ENCODE results near the gene LAMB4. TPM values are rescaled to one million over a fixed set of nuclear protein-coding genes. Genes with fewer than 3 reads are reported as not detected.

The LAMB4 gene
- total RNA-seq, 5 donors from 2014 or later (not counting 1 experiment from before 2014, with no cell fraction given), result 0.18 TPM; not detected in 4

DNA sequence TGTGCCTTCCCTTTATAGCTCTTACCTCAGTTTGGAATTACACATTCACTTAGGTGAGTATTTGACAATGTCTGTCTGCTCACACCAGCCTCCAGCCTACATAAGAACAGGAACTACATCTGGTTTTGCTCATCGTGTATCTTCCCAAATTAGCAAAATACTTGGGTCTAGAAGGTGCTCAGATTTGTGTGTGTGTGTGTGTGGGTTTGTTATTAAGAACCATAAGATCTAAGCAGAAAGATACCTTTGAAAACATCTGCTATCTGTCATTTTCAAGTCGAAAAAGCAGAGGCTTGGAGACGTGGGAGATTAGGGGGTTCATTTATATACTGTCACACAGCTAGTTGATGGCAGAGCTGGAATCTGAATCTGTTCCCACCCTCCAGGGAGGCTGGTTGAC lies 14.8 kb upstream of the LAMB4 start:
- no peaks in the 10 kb centered on the region for H3K9me3 ChIP-seq
- DNase-seq, result no peak
- no CpG with 5 or more reads among the region's 3 CpGs for WGBS (ENCODE audit: insufficient coverage)
- H3K36me3 ChIP-seq (ENCODE audit: control insufficient read depth in 2 of 2, extremely low read depth in 1 of 2, insufficient read depth in 1 of 2, low read length in 1 of 2), result no peaks in the 10 kb centered on the region
- no peaks in the 10 kb centered on the region for H3K4me1 Mint-ChIP-seq
- ChIA-PET POLR2A (no interaction called here), CTCF (interaction anchor here (0.5 to 1.7 kb wide), 7 partner anchors 8 to 403 kb away, joined by 3 to 11 read pairs (median 5); no protein-coding TSS in a partner anchor)
- H3K4me3 ChIP-seq (ENCODE audit: control insufficient read depth in 1 of 2, extremely low read depth in 1 of 2, low read length in 1 of 2), result no peak overlapping the region
- no peak overlapping the region for H3K4me3 Mint-ChIP-seq
- no peak overlapping the region for H3K27ac ChIP-seq (ENCODE audit: low read length)
- H3K27ac Mint-ChIP-seq, result no peak overlapping the region
- H3K27me3 Mint-ChIP-seq, result peaks cover 4 to 13% of the 10 kb centered on the region in 2 donors
- H3K9me3 Mint-ChIP-seq, result no peaks in the 10 kb centered on the region
- H3K36me3 Mint-ChIP-seq, result no peaks in the 10 kb centered on the region
- H3K4me1 ChIP-seq (ENCODE audit: control insufficient read depth in 1 of 2, extremely low read depth in 1 of 2, insufficient read depth in 2 of 2, low read length in 2 of 2), result peaks cover 0 to 5% of the 10 kb centered on the region in 2 experiments
- peaks cover 0 to 15% of the 10 kb centered on the region in 2 experiments for H3K27me3 ChIP-seq (replicated peaks in 1 of 2; ENCODE audit: control insufficient read depth in 2 of 2, extremely low read depth in 1 of 2, insufficient read depth in 2 of 2, low read length in 1 of 2)
- ATAC-seq (replicated peaks in 1 of 4), result no peak

DNA sequence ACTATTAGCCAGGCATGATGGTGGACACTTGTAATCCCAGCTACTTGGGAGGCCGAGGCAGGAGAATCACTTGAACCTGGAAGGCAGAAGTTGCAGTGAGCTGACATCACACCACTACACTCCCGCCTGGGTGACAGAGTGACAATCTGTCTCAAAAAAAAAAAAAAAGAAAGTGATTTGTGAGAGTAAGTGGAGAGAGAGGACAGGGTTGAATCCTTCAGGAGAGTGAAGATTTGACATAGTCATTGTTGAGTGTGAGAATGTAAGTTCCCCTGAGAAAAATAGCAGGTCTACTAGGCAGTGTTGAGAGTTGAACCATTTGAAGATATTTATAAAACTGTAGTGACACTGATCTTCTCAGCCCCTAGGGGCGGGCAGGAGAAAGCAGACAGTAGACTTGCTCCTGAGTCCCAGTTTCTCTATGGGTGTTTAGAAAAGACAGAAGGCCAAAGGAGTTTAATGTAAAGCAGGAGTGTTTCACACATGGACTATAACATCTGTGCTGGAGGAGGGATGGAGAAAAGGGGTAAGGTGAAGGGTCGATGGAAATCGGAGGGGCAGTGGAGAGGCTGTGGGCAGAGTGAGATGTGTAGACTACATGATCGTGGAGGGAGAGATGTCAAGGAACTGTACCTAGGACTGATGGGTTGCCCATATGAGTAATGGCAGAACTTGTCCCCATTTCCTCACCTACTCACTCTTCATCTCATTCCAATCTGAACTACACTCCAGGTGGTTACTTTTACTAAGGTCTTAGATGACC lies 13.7 kb upstream of the LAMB4 start:
- no peaks in the 10 kb centered on the region for H3K36me3 Mint-ChIP-seq
- ATAC-seq (replicated peaks in 1 of 4) (no peak), DNase-seq (no peak)
- peaks cover 4 to 18% of the 10 kb centered on the region in 2 donors for H3K27me3 Mint-ChIP-seq
- Histone ChIP-seq H3K27ac (ENCODE audit: low read length) (no peak overlapping the region), H3K4me3 (ENCODE audit: control insufficient read depth in 1 of 2, extremely low read depth in 1 of 2, low read length in 1 of 2) (no peak overlapping the region), H3K9me3 (no peaks in the 10 kb centered on the region), H3K27me3 (replicated peaks in 1 of 2; ENCODE audit: control insufficient read depth in 2 of 2, extremely low read depth in 1 of 2, insufficient read depth in 2 of 2, low read length in 1 of 2) (peaks cover 0 to 15% of the 10 kb centered on the region in 2 experiments), H3K36me3 (ENCODE audit: control insufficient read depth in 2 of 2, extremely low read depth in 1 of 2, insufficient read depth in 1 of 2, low read length in 1 of 2) (no peaks in the 10 kb centered on the region), H3K4me1 (ENCODE audit: control insufficient read depth in 1 of 2, extremely low read depth in 1 of 2, insufficient read depth in 2 of 2, low read length in 2 of 2) (peaks cover 0 to 5% of the 10 kb centered on the region in 2 experiments)
- no peaks in the 10 kb centered on the region for H3K4me1 Mint-ChIP-seq
- POLR2A ChIA-PET, result no interaction called here
- no peak overlapping the region for H3K27ac Mint-ChIP-seq
- H3K4me3 Mint-ChIP-seq, result no peak overlapping the region
- 100% methylated on average over 1 of the region's 6 CpGs for WGBS (ENCODE audit: insufficient coverage)
- no peaks in the 10 kb centered on the region for H3K9me3 Mint-ChIP-seq
- CTCF ChIA-PET, result no interaction called here

DNA sequence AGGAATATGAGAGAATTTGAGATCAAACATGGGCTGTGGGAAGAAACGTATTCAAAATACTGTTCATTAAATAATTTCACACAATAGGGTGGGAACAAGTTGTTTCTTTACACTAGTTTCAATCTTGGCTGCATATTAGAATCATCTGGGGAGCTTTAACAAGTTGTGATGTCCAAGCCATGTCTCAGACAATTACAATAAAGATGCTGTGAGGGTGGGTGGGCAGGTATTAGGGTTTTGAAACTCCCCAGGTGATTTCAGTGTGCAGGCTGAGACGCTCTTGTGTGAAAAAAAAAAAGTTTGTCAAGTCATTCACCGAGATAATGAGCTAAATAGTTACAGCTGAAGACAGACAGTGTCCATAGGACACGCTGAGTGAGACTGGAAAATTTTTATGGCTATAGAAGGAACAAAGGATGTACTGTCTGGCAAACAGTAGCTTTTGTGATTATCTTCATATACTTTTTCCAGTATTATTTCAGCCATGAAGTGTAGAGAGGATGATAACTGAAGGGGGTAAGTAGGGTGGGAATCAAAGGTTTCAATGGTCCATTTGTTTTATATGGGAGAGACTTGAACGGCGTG lies 12.6 kb upstream of the LAMB4 start:
- Mint-ChIP-seq H3K36me3 (no peaks in the 10 kb centered on the region), H3K27ac (no peak overlapping the region), H3K9me3 (no peaks in the 10 kb centered on the region), H3K27me3 (peaks cover 4 to 18% of the 10 kb centered on the region in 2 donors), H3K4me1 (no peaks in the 10 kb centered on the region), H3K4me3 (no peak overlapping the region)
- Histone ChIP-seq H3K9me3 (no peaks in the 10 kb centered on the region), H3K27me3 (replicated peaks in 1 of 2; ENCODE audit: control insufficient read depth in 2 of 2, extremely low read depth in 1 of 2, insufficient read depth in 2 of 2, low read length in 1 of 2) (peaks cover 0 to 15% of the 10 kb centered on the region in 2 experiments), H3K27ac (ENCODE audit: low read length) (no peak overlapping the region), H3K36me3 (ENCODE audit: control insufficient read depth in 2 of 2, extremely low read depth in 1 of 2, insufficient read depth in 1 of 2, low read length in 1 of 2) (no peaks in the 10 kb centered on the region), H3K4me1 (ENCODE audit: control insufficient read depth in 1 of 2, extremely low read depth in 1 of 2, insufficient read depth in 2 of 2, low read length in 2 of 2) (peaks cover 0 to 5% of the 10 kb centered on the region in 2 experiments), H3K4me3 (ENCODE audit: control insufficient read depth in 1 of 2, extremely low read depth in 1 of 2, low read length in 1 of 2) (no peak overlapping the region)
- 73% methylated on average over 3 of the region's 6 CpGs for WGBS (ENCODE audit: insufficient coverage)
- DNase-seq (no peak), ATAC-seq (replicated peaks in 1 of 4) (no peak)
- ChIA-PET POLR2A (no interaction called here), CTCF (no interaction called here)

DNA sequence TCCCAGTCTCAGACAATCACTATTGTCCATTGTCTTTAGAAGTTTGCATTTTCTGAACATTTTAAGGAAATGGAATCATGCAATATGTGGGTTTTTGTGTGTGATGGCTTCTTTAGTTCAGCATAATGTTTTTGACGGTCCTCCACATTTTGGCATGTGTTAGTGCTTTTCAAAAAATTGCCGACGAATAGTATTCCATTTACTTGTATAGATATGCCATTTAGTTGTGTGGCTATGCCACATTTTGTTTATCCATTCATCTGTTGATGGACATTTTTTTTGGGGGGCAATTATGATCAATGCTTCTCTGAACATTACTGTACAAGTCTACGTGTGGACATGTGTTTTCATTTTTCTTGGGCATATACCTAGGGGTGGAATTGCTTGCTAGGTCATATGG lies 12.0 kb upstream of the LAMB4 start:
- H3K27me3 ChIP-seq (replicated peaks in 1 of 2; ENCODE audit: control insufficient read depth in 2 of 2, extremely low read depth in 1 of 2, insufficient read depth in 2 of 2, low read length in 1 of 2), result peaks cover 0 to 15% of the 10 kb centered on the region in 2 experiments
- CTCF ChIA-PET, result no interaction called here
- no peaks in the 10 kb centered on the region for H3K36me3 ChIP-seq (ENCODE audit: control insufficient read depth in 2 of 2, extremely low read depth in 1 of 2, insufficient read depth in 1 of 2, low read length in 1 of 2)
- no peak overlapping the region for H3K4me3 ChIP-seq (ENCODE audit: control insufficient read depth in 1 of 2, extremely low read depth in 1 of 2, low read length in 1 of 2)
- H3K27ac ChIP-seq (ENCODE audit: low read length), result no peak overlapping the region
- H3K4me1 ChIP-seq (ENCODE audit: control insufficient read depth in 1 of 2, extremely low read depth in 1 of 2, insufficient read depth in 2 of 2, low read length in 2 of 2), result peaks cover 0 to 5% of the 10 kb centered on the region in 2 experiments
- POLR2A ChIA-PET, result no interaction called here
- DNase-seq, result no peak
- no peak overlapping the region for H3K4me3 Mint-ChIP-seq
- H3K27ac Mint-ChIP-seq, result no peak overlapping the region
- H3K4me1 Mint-ChIP-seq, result no peaks in the 10 kb centered on the region
- no peaks in the 10 kb centered on the region for H3K36me3 Mint-ChIP-seq
- ATAC-seq (replicated peaks in 1 of 4), result no peak
- H3K9me3 ChIP-seq, result no peaks in the 10 kb centered on the region
- no CpG with 5 or more reads among the region's 4 CpGs for WGBS (ENCODE audit: insufficient coverage)
- peaks cover 4 to 18% of the 10 kb centered on the region in 2 donors for H3K27me3 Mint-ChIP-seq
- no peaks in the 10 kb centered on the region for H3K9me3 Mint-ChIP-seq

DNA sequence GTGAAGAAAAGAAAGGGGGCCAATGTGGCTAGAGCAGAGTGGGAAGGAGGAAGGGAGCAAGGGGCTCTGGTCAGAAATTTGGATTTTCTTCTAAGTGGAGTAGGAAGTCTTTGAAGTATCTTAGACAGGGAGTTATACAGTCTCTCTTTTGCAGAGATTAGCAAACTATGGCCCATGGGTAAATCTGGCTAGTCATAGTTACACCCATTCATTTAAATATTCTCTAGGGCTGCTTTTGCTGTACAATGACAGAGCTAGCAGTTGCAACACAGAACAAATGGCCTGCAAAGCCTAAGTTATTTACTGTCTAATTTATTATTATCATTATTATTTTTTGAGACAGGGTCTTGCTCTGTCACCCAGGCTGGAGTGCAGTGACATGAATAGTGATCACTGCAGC lies 10.5 kb upstream of the LAMB4 start:
- no peak overlapping the region for H3K27ac Mint-ChIP-seq
- Histone ChIP-seq H3K27me3 (replicated peaks in 1 of 2; ENCODE audit: control insufficient read depth in 2 of 2, extremely low read depth in 1 of 2, insufficient read depth in 2 of 2, low read length in 1 of 2) (peaks cover 0 to 3% of the 10 kb centered on the region in 2 experiments), H3K4me3 (ENCODE audit: control insufficient read depth in 1 of 2, extremely low read depth in 1 of 2, low read length in 1 of 2) (no peak overlapping the region), H3K4me1 (ENCODE audit: control insufficient read depth in 1 of 2, extremely low read depth in 1 of 2, insufficient read depth in 2 of 2, low read length in 2 of 2) (peaks cover 2 to 4% of the 10 kb centered on the region in 2 experiments), H3K36me3 (ENCODE audit: control insufficient read depth in 2 of 2, extremely low read depth in 1 of 2, insufficient read depth in 1 of 2, low read length in 1 of 2) (no peaks in the 10 kb centered on the region), H3K27ac (ENCODE audit: low read length) (no peak overlapping the region), H3K9me3 (no peaks in the 10 kb centered on the region)
- no peak overlapping the region for H3K4me3 Mint-ChIP-seq
- ATAC-seq (replicated peaks in 1 of 4) (no peak), DNase-seq (no peak)
- CTCF ChIA-PET, result no interaction called here
- H3K9me3 Mint-ChIP-seq, result no peaks in the 10 kb centered on the region
- H3K27me3 Mint-ChIP-seq, result peaks cover 4 to 14% of the 10 kb centered on the region in 2 donors
- POLR2A ChIA-PET, result no interaction called here
- peaks cover 7 to 8% (median 8%) of the 10 kb centered on the region in 3 donors for H3K4me1 Mint-ChIP-seq
- H3K36me3 Mint-ChIP-seq, result no peaks in the 10 kb centered on the region

DNA sequence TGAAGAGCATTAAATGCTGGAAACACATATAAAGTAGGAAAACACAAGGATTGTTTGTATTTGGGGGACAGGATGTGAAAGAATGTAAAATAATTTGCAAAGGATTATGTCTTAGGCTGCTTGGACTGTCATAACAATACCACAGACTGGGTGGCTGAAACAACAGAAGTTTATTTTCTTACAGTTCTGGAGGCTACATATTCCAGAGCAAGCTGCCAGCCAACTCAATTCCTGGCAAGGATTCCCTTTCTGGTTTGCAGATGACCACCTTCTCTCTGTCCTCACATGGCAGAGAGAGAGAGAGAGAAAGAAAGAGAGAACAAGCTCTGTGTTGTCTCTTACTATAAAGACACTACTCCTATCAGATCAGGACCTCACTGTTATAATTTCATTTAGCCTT lies 8.8 kb upstream of the LAMB4 start:
- Histone ChIP-seq H3K27ac (ENCODE audit: low read length) (no peak overlapping the region), H3K4me1 (ENCODE audit: control insufficient read depth in 1 of 2, extremely low read depth in 1 of 2, insufficient read depth in 2 of 2, low read length in 2 of 2) (peaks cover 10 to 11% of the 10 kb centered on the region in 2 experiments), H3K9me3 (no peaks in the 10 kb centered on the region), H3K36me3 (ENCODE audit: control insufficient read depth in 2 of 2, extremely low read depth in 1 of 2, insufficient read depth in 1 of 2, low read length in 1 of 2) (no peaks in the 10 kb centered on the region), H3K4me3 (ENCODE audit: control insufficient read depth in 1 of 2, extremely low read depth in 1 of 2, low read length in 1 of 2) (no peak overlapping the region), H3K27me3 (replicated peaks in 1 of 2; ENCODE audit: control insufficient read depth in 2 of 2, extremely low read depth in 1 of 2, insufficient read depth in 2 of 2, low read length in 1 of 2) (no peaks in the 10 kb centered on the region)
- Mint-ChIP-seq H3K36me3 (no peaks in the 10 kb centered on the region), H3K27ac (no peak overlapping the region), H3K9me3 (no peaks in the 10 kb centered on the region), H3K4me1 (peaks cover 16 to 18% (median 17%) of the 10 kb centered on the region in 3 donors), H3K27me3 (peaks cover 4 to 14% of the 10 kb centered on the region in 2 donors), H3K4me3 (no peak overlapping the region)
- ChIA-PET POLR2A (no interaction called here), CTCF (no interaction called here)
- ATAC-seq (replicated peaks in 1 of 4) (no peak), DNase-seq (no peak)

Data from T-cell (primary cell).